SK-N-SH (cell line): Measurements from ENCODE around the gene ADAMTS17. TPM values are rescaled to one million over a fixed set of nuclear protein-coding genes. Genes with fewer than 3 reads are reported as not detected.

ENCODE experiments used
- CTCF ChIA-PET: fragments of 300-600, 350-600 bp; formaldehyde crosslinking; extraction: SDS; loops from one replicate; lab custom pipeline; 2021; lab: Yijun Ruan, JAX
- POLR2A ChIA-PET: fragments of 350-600 bp; sonication (Branson Sonifier 250); formaldehyde crosslinking; extraction: SDS; loops from one replicate; lab custom pipeline; 2020; ENCODE audit warnings: antibody characterized with exemption, inconsistent platforms; lab: Yijun Ruan, JAX
- DNase-seq: peaks from one replicate; pipeline ENCODE4 v3.0.0; 2012
- H2AFZ ChIP-seq: fragments of 200-600 bp; sonication (generic); 2 replicates; pipeline ENCODE4 v1.8.1; 2016; ENCODE audit warnings: antibody characterized with exemption, mild to moderate bottlenecking, low read depth
- H3F3A ChIP-seq: fragments of 200-600 bp; sonication (generic); replicated peaks from 2 replicates; pipeline ENCODE3; 2016; ENCODE audit warnings: antibody characterized with exemption, mild to moderate bottlenecking; ENCODE audit not compliant: insufficient read depth
- H3K27ac ChIP-seq, 2 experiments: fragments of 200-500 bp in 1 of 2; fragments of 200-600 bp in 1 of 2; sonication (Bioruptor generic) in 1 of 2; sonication (generic), shearing (Covaris generic) in 1 of 2; 2 replicates each; pipeline versions ENCODE4 v1.5.1 to v1.6.1; 2014 to 2016; ENCODE audit warnings: low read depth in 2 of 2, inconsistent platforms in 1 of 2, low read length in 1 of 2, mild to moderate bottlenecking in 1 of 2, mixed read lengths in 1 of 2
- H3K27me3 ChIP-seq: fragments of 200-600 bp; sonication (generic), shearing (Covaris generic); 2 replicates; pipeline ENCODE4 v1.6.1; 2016; ENCODE audit warnings: mixed run types; ENCODE audit not compliant: insufficient read depth
- H3K36me3 ChIP-seq, 2 experiments: fragments of 200-500 bp in 1 of 2; fragments of 200-600 bp in 1 of 2; sonication (Bioruptor generic) in 1 of 2; sonication (generic) in 1 of 2; replicated peaks in 1 of 2; 2 replicates each; pipeline versions ENCODE3 to v1.5.1; 2014 to 2016; ENCODE audit warnings: low read length in 1 of 2, mild to moderate bottlenecking in 1 of 2; ENCODE audit not compliant: insufficient read depth in 2 of 2, control insufficient read depth in 1 of 2
- H3K4me1 ChIP-seq, 2 experiments: fragments of 200-500 bp in 1 of 2; fragments of 200-600 bp in 1 of 2; sonication (Bioruptor generic) in 1 of 2; sonication (generic), shearing (Covaris generic) in 1 of 2; 2 replicates each; pipeline versions ENCODE4 v1.5.1 to v1.6.1; 2014 to 2016; ENCODE audit warnings: low read depth in 1 of 2, low read length in 1 of 2, mixed run types in 1 of 2; ENCODE audit not compliant: insufficient read depth in 2 of 2, control insufficient read depth in 1 of 2
- H3K4me2 ChIP-seq: fragments of 200-600 bp; sonication (generic), shearing (Covaris generic); 2 replicates; pipeline ENCODE4 v1.6.1; 2017; ENCODE audit warnings: mixed run types
- H3K4me3 ChIP-seq, 2 experiments: fragments of 200-500 bp in 1 of 2; fragments of 200-600 bp in 1 of 2; sonication (Bioruptor generic) in 1 of 2; sonication (generic), shearing (Covaris generic) in 1 of 2; 2 replicates each; pipeline versions ENCODE4 v1.5.1 to v1.8.1; 2014 to 2016; ENCODE audit warnings: low read depth in 2 of 2, inconsistent platforms in 1 of 2, low read length in 1 of 2, mild to moderate bottlenecking in 1 of 2, mixed read lengths in 1 of 2, moderate library complexity in 1 of 2
- H3K79me2 ChIP-seq: fragments of 200-600 bp; sonication (generic); 2 replicates; pipeline ENCODE4 v1.8.1; 2017; ENCODE audit warnings: mild to moderate bottlenecking; ENCODE audit not compliant: insufficient read depth
- H3K9ac ChIP-seq: fragments of 200-600 bp; sonication (generic); 2 replicates; pipeline ENCODE4 v1.6.1; 2017; ENCODE audit warnings: mixed run types
- H3K9me2 ChIP-seq: fragments of 200-600 bp; sonication (generic); 2 replicates; pipeline ENCODE4 v1.6.1; 2017; ENCODE audit warnings: mixed run types
- H3K9me3 ChIP-seq: fragments of 200-600 bp; sonication (generic); 2 replicates; pipeline ENCODE4 v1.6.1; 2017; ENCODE audit warnings: mixed run types, mild to moderate bottlenecking, moderate library complexity
- H4K20me1 ChIP-seq: fragments of 200-600 bp; sonication (generic); 2 replicates; pipeline ENCODE4 v1.6.1; 2017; ENCODE audit warnings: mild to moderate bottlenecking, mixed run types; ENCODE audit not compliant: insufficient read depth
- EP300 ChIP-seq, 2 experiments: IDR thresholded peaks; 2 replicates each; pipeline versions ENCODE4 v1.4.0 to v1.6.1; 2012; ENCODE audit warnings: borderline replicate concordance in 1 of 2, low read depth in 1 of 2, low read length in 1 of 2
- MEF2A ChIP-seq: IDR thresholded peaks from 2 replicates; pipeline ENCODE4 v1.4.0; 2012; ENCODE audit warnings: low read depth, borderline replicate concordance
- SIN3A ChIP-seq: IDR thresholded peaks from 2 replicates; pipeline ENCODE4 v1.6.1; 2012; ENCODE audit warnings: low read depth, mild to moderate bottlenecking, low read length, moderate library complexity, borderline replicate concordance
- TCF12 ChIP-seq: IDR thresholded peaks from 2 replicates; pipeline ENCODE4 v1.4.0; 2012
- USF2 ChIP-seq: fragments of 150-350 bp; IDR thresholded peaks from 2 replicates; pipeline ENCODE4 v1.6.1; 2017; ENCODE audit warnings: antibody characterized with exemption, low read length, low read depth, borderline replicate concordance
- YY1 ChIP-seq: IDR thresholded peaks from 2 replicates; pipeline ENCODE4 v1.4.0; 2012; ENCODE audit warnings: low read depth, mild to moderate bottlenecking
- WGBS: methylation state at CpG from one replicate; pipeline ENCODE4 v1.1.6; 2017; ENCODE audit warnings: low lambda C conversion rate; 5-methylcytosine and 5-hydroxymethylcytosine counted together
- polyA plus RNA-seq, 3 experiments: library from polyadenylated mRNA; depleted of rRNA; stranded (reverse); fragments of >200 nt; gene quantifications; 2 replicates each; pipeline ENCODE4 v1.2.3, GENCODE V29; 2012
- TF ChIP-seq, protein P1 (sequence below): IDR thresholded peaks from 2 replicates; pipeline ENCODE4 v1.4.0; 2012; ENCODE audit warnings: low read depth, borderline replicate concordance

ADAMTS17 gene
- polyA plus RNA-seq, 1 of the 3 experiments (the other 2 are of a cell fraction) = not detected

DNA sequence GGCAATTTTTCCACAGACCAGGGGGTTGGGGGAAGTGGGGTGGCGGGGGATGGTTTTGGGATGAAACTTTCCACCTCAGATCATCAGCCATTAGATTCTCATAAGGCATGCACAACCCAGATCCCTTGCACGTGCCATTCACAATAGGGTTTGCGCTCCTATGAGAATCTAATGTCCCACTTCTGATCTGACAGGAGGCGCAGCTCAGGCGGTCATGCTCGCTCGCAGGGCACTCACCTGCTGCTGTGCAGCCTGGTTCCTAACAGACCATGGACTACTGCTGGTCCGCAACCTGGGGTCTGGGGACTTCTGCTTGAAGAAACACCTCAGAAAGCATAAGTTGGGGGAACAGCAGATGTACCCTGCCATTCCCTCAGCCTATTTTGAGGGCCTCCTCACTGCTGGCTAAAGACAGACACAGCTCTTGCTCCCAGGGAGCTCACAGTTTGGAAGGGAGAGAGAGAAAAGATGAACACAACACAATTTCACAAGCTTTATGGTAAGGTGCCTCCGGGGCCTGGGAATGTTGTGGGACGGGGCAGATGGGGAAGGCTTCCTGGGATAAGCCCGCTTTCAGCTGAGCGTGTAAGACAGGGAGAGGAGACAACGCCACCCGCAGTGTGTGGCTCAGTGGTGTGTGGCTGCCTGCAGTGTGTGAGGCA lies 285.2 kb downstream of the ADAMTS17 start:
- Histone ChIP-seq H3K4me1 (peaks cover 0 to 2% of the 10 kb centered on the region in 2 experiments; a peak in 1 of 4 replicates), H4K20me1 (no peaks in the 10 kb centered on the region), H3K4me3 (no peak overlapping the region), H3K4me2 (no peak overlapping the region), H3K79me2 (no peaks in the 10 kb centered on the region), H3K9me2 (no peaks in the 10 kb centered on the region), H2AFZ (no peak overlapping the region), H3K36me3 (no peaks in the 10 kb centered on the region), H3F3A (no peaks in the 10 kb centered on the region), H3K9me3 (no peaks in the 10 kb centered on the region), H3K9ac (no peak overlapping the region), H3K27ac (no peak overlapping the region), H3K27me3 (no peaks in the 10 kb centered on the region)
- no peak for DNase-seq
- CTCF ChIA-PET = interaction anchor here (0.6 to 1.6 kb wide), 3 partner anchors 94 to 1149 kb away, joined by 3 to 5 read pairs (median 3); no protein-coding TSS in a partner anchor
- POLR2A ChIA-PET = no interaction called here
- TF ChIP-seq SIN3A (no peak), USF2 (no peak)
- WGBS = 46% methylated on average over 8 of the region's 14 CpGs

- 21% methylated on average over 2 of the region's 2 CpGs for WGBS
- H3K36me3 ChIP-seq = no peaks in the 10 kb centered on the region
- H2AFZ ChIP-seq = no peak overlapping the region
- no peak overlapping the region for H3K4me2 ChIP-seq
- no peaks in the 10 kb centered on the region for H4K20me1 ChIP-seq
- H3K9me2 ChIP-seq = no peaks in the 10 kb centered on the region
- no peaks in the 10 kb centered on the region for H3K27me3 ChIP-seq
- H3F3A ChIP-seq = no peaks in the 10 kb centered on the region
- no peaks in the 10 kb centered on the region for H3K79me2 ChIP-seq
- ChIA-PET CTCF (interaction anchor here (0.6 to 0.8 kb wide), 2 partner anchors 283 to 1150 kb away, joined by 3 read pairs; no protein-coding TSS in a partner anchor), POLR2A (no interaction called here)
- no peaks in the 10 kb centered on the region for H3K9me3 ChIP-seq
- TF ChIP-seq TCF12 = no peak
- TF ChIP-seq MEF2A = no peak
- TF ChIP-seq YY1 = no peak
- TF ChIP-seq, protein P1, sequence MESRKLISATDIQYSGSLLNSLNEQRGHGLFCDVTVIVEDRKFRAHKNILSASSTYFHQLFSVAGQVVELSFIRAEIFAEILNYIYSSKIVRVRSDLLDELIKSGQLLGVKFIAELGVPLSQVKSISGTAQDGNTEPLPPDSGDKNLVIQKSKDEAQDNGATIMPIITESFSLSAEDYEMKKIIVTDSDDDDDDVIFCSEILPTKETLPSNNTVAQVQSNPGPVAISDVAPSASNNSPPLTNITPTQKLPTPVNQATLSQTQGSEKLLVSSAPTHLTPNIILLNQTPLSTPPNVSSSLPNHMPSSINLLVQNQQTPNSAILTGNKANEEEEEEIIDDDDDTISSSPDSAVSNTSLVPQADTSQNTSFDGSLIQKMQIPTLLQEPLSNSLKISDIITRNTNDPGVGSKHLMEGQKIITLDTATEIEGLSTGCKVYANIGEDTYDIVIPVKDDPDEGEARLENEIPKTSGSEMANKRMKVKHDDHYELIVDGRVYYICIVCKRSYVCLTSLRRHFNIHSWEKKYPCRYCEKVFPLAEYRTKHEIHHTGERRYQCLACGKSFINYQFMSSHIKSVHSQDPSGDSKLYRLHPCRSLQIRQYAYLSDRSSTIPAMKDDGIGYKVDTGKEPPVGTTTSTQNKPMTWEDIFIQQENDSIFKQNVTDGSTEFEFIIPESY = no peak
- no peak for TF ChIP-seq EP300 (IDR thresholded peaks at IDR 0.05; ENCODE audit: borderline replicate concordance in 1 of 2, low read depth in 1 of 2, low read length in 1 of 2)
- no peak overlapping the region for H3K9ac ChIP-seq
- no peak overlapping the region for H3K27ac ChIP-seq
- no peak for DNase-seq
- H3K4me1 ChIP-seq = peaks cover 0 to 2% of the 10 kb centered on the region in 2 experiments; a peak in 1 of 4 replicates
- H3K4me3 ChIP-seq = no peak overlapping the region
These were observed 286.0 kb downstream of the ADAMTS17 start for GRCh38 chr15:100055821-100056220.
